GM23338 (cell line): Measurements from ENCODE around the gene MRPS24. TPM values are rescaled to one million over a fixed set of nuclear protein-coding genes. Genes with fewer than 3 reads are reported as not detected.

Source experiments
- ATAC-seq: fragments of 200-7000 bp; cut with Tn5 transposase; 3 replicates; pipeline ENCODE4 v1.9.1; 2020
- DNase-seq: peaks from one replicate; pipeline ENCODE4 v3.0.0-alpha.2; 2015; ENCODE audit warnings: low spot score
- H2AFZ ChIP-seq: fragments of 200-600 bp; sonication (generic); 2 replicates; pipeline ENCODE4 v1.8.0; 2016; ENCODE audit warnings: antibody characterized with exemption, mild to moderate bottlenecking, moderate library complexity
- H3F3A ChIP-seq: fragments of 200-600 bp; sonication (generic); replicated peaks from 2 replicates; pipeline ENCODE4 v1.8.0; 2017; ENCODE audit warnings: antibody characterized with exemption, mixed run types, low read depth
- H3K27ac ChIP-seq: fragments of 200-600 bp; sonication (generic); 2 replicates; pipeline ENCODE4 v1.6.1; 2016; ENCODE audit warnings: low read depth
- H3K27me3 ChIP-seq: fragments of 200-600 bp; sonication (generic); 2 replicates; pipeline ENCODE4 v1.8.0; 2016; ENCODE audit warnings: mild to moderate bottlenecking, mixed run types, moderate library complexity; ENCODE audit not compliant: insufficient read depth
- H3K36me3 ChIP-seq: fragments of 200-600 bp; sonication (generic); 2 replicates; pipeline ENCODE4 v1.8.0; 2016; ENCODE audit warnings: mild to moderate bottlenecking; ENCODE audit not compliant: insufficient read depth
- H3K4me1 ChIP-seq: fragments of 200-600 bp; sonication (generic); 2 replicates; pipeline ENCODE4 v1.8.0; 2016; ENCODE audit warnings: mild to moderate bottlenecking, moderate library complexity; ENCODE audit not compliant: insufficient read depth
- H3K4me2 ChIP-seq: fragments of 200-600 bp; sonication (generic); 2 replicates; pipeline ENCODE4 v1.7.1; 2017; ENCODE audit warnings: mixed run types
- H3K4me3 ChIP-seq: fragments of 200-600 bp; sonication (generic); 2 replicates; pipeline ENCODE4 v1.6.1; 2016; ENCODE audit warnings: mixed run types
- H3K79me2 ChIP-seq: fragments of 200-600 bp; sonication (generic); replicated peaks from 2 replicates; pipeline ENCODE4 v1.8.0; 2017; ENCODE audit warnings: mild to moderate bottlenecking; ENCODE audit not compliant: insufficient read depth
- H3K9me2 ChIP-seq: fragments of 200-600 bp; sonication (generic); 2 replicates; pipeline ENCODE4 v1.8.0; 2017; ENCODE audit not compliant: insufficient read depth
- H4K20me1 ChIP-seq: fragments of 200-600 bp; sonication (generic); replicated peaks from 2 replicates; pipeline ENCODE4 v1.8.0; 2017; ENCODE audit warnings: mild to moderate bottlenecking; ENCODE audit not compliant: insufficient read depth
- H3K27ac Mint-ChIP-seq: 2 replicates; pipeline ENCODE4 v1.8.0; 2020; ENCODE audit warnings: inconsistent platforms, mild to moderate bottlenecking, moderate library complexity, mixed read lengths
- H3K27me3 Mint-ChIP-seq: 3 replicates; pipeline ENCODE4 v1.8.0; 2022; ENCODE audit warnings: low read depth, mild to moderate bottlenecking, moderate library complexity, mixed read lengths, inconsistent platforms; ENCODE audit not compliant: insufficient read depth, poor library complexity
- H3K36me3 Mint-ChIP-seq: 3 replicates; pipeline ENCODE4 v1.8.0; 2021; ENCODE audit warnings: low read depth, mild to moderate bottlenecking, inconsistent platforms, moderate library complexity, mixed read lengths
- H3K4me1 Mint-ChIP-seq: 3 replicates; pipeline ENCODE4 v1.8.0; 2020; ENCODE audit warnings: mild to moderate bottlenecking, inconsistent platforms, mixed read lengths
- H3K4me3 Mint-ChIP-seq: 3 replicates; pipeline ENCODE4 v1.8.0; 2021; ENCODE audit warnings: moderate library complexity, mild to moderate bottlenecking, inconsistent platforms, mixed read lengths
- H3K9me3 Mint-ChIP-seq: 3 replicates; pipeline ENCODE4 v1.8.0; 2020; ENCODE audit warnings: moderate library complexity, mild to moderate bottlenecking, inconsistent platforms, mixed read lengths
- CTCF ChIP-seq, 2 experiments: fragments of 200-600 bp in 1 of 2; sonication (generic) in 1 of 2; conservative IDR thresholded peaks; 2 replicates each; pipeline versions ENCODE4 v1.5.1 to v1.6.1; 2016 to 2017; ENCODE audit warnings: antibody characterized with exemption in 2 of 2, low read depth in 2 of 2, mild to moderate bottlenecking in 2 of 2, moderate library complexity in 1 of 2
- ETS1 ChIP-seq: IDR thresholded peaks from 2 replicates; pipeline ENCODE4 v1.6.1; 2016; ENCODE audit warnings: antibody characterized with exemption
- EZH2 ChIP-seq: fragments of 200-600 bp; sonication (generic); IDR thresholded peaks from one replicate; pipeline ENCODE4 v1.8.0; 2017; ENCODE audit warnings: antibody characterized with exemption, mild to moderate bottlenecking, low read depth; ENCODE audit not compliant: unreplicated experiment
- JUNB ChIP-seq: IDR thresholded peaks from one replicate; pipeline ENCODE4 v1.6.1; 2016; ENCODE audit warnings: antibody characterized with exemption; ENCODE audit not compliant: unreplicated experiment
- NANOG ChIP-seq: IDR thresholded peaks from 2 replicates; pipeline ENCODE4 v1.6.1; 2016; ENCODE audit warnings: antibody characterized with exemption, borderline replicate concordance
- POLR2AphosphoS5 ChIP-seq: IDR thresholded peaks from 2 replicates; pipeline ENCODE4 v1.6.1; 2016; ENCODE audit warnings: antibody characterized with exemption, low read depth
- REST ChIP-seq: IDR thresholded peaks from one replicate; pipeline ENCODE4 v1.6.1; 2018; ENCODE audit warnings: antibody characterized with exemption; ENCODE audit not compliant: unreplicated experiment
- STAT1 ChIP-seq: IDR thresholded peaks from one replicate; pipeline ENCODE4 v1.6.1; 2016; ENCODE audit warnings: antibody characterized with exemption; ENCODE audit not compliant: unreplicated experiment
- ZNF331 ChIP-seq: fragments of 250-450 bp; sonication (Bioruptor Pico); IDR thresholded peaks from 2 replicates; pipeline ENCODE4 v1.5.0; 2020; ENCODE audit warnings: low read depth, mild to moderate bottlenecking, moderate library complexity
- ZNF462 ChIP-seq: fragments of 250-450 bp; sonication (Bioruptor Pico); IDR thresholded peaks from 2 replicates; pipeline ENCODE4 v1.5.0; 2020; ENCODE audit warnings: mild to moderate bottlenecking, moderate library complexity
- polyA plus RNA-seq: library from polyadenylated mRNA; unstranded; fragments of >200 nt; fragmentation: Nextera tagmentation; extraction: Ambion mirVana; gene quantifications from 2 replicates; pipeline ENCODE4 v1.2.1, GENCODE V29; 2016
- total RNA-seq: library from RNA; depleted of rRNA; stranded (reverse); fragments of >200 nt; shearing (Covaris generic); gene quantifications from 2 replicates; pipeline ENCODE4 v1.2.3, GENCODE V29; 2014

MRPS24 gene
- total and polyA plus RNA-seq, 2 experiments from 2014 or later = 82.9 to 152 TPM

- no peak for TF ChIP-seq CTCF (conservative IDR thresholded peaks at IDR 0.05; ENCODE audit: low read depth in 2 of 2)
Measured at GRCh38 chr7:43825391-43825808, 43.9 kb downstream of the MRPS24 start (continued).

- Histone ChIP-seq H3K9me2 (peaks cover 9% of the 10 kb centered on the region), H3K79me2 (peaks cover 9% of the 10 kb centered on the region), H3K27ac (no peak overlapping the region), H4K20me1 (no peaks in the 10 kb centered on the region), H3K4me2 (no peak overlapping the region), H3F3A (peaks cover 5% of the 10 kb centered on the region), H3K27me3 (no peaks in the 10 kb centered on the region), H2AFZ (no peak overlapping the region), H3K4me3 (no peak overlapping the region), H3K4me1 (peaks cover 35% of the 10 kb centered on the region), H3K36me3 (no peaks in the 10 kb centered on the region)
- peaks cover 24% of the 10 kb centered on the region for H3K4me1 Mint-ChIP-seq
- peaks cover 6% of the 10 kb centered on the region; the same call in 2 of the 3 replicates for H3K36me3 Mint-ChIP-seq
- H3K9me3 Mint-ChIP-seq = peaks cover 13% of the 10 kb centered on the region
- no peak for DNase-seq
- ATAC-seq = no peak
- no peak overlapping the region for H3K27ac Mint-ChIP-seq
- H3K27me3 Mint-ChIP-seq = peaks cover 1% of the 10 kb centered on the region
- no peak overlapping the region for H3K4me3 Mint-ChIP-seq
- TF ChIP-seq POLR2AphosphoS5 (no peak), ZNF331 (CRISPR knock-in tag) (no peak), EZH2 (no peak), NANOG (no peak), JUNB (no peak), ETS1 (no peak), ZNF462 (CRISPR knock-in tag) (no peak), REST (no peak), CTCF (conservative IDR thresholded peaks at IDR 0.05; ENCODE audit: low read depth in 2 of 2) (no peak), STAT1 (no peak)
Measured at GRCh38 chr7:43824963-43825362, 44.4 kb downstream of the MRPS24 start.
